B cell (primary cell): ENCODE data around the gene SPACA6.

ENCODE experiments used
- CTCF ChIP-seq: fragments of 200-600 bp; IDR thresholded peaks from one replicate; pipeline ENCODE4 v1.8.0; 2022; ENCODE audit warnings: antibody characterized with exemption, mild to moderate bottlenecking
- EZH2 ChIP-seq: IDR thresholded peaks from 2 replicates; pipeline ENCODE4 v1.6.1; 2012; ENCODE audit warnings: borderline replicate concordance, low read depth, mild to moderate bottlenecking, moderate library complexity, low read length; ENCODE audit not compliant: insufficient read depth, poor library complexity, severe bottlenecking

- TF ChIP-seq CTCF (no peak), EZH2 (no peak)
Measured at GRCh38 chr19:51749979-51750378, 56.8 kb downstream of the SPACA6 start.
